GM12878 (cell line): Measurements from ENCODE around the gene SCN10A. TPM values are rescaled to one million over a fixed set of nuclear protein-coding genes. Genes with fewer than 3 reads are reported as not detected.

ENCODE experiments used
- ATAC-seq: fragments of 200-7000 bp; cut with Tn5 transposase; 3 replicates; pipeline ENCODE4 v1.9.1; 2020; ENCODE audit warnings: mild to moderate bottlenecking, moderate library complexity
- BruUV-seq: library from RNA; stranded (reverse); fragments of 400-500 nt; replicated peaks from 2 replicates; lab custom pipeline; 2021; lab: Mats Ljungman, UMichigan
- CTCF ChIA-PET: fragments of 300-600 bp; sonication (Branson Sonifier 250); formaldehyde crosslinking; extraction: SDS; loops from one replicate; lab custom pipeline; 2021; ENCODE audit warnings: inconsistent platforms; lab: Yijun Ruan, JAX
- POLR2A ChIA-PET: fragments of 350-600 bp; formaldehyde crosslinking; extraction: SDS; loops from one replicate; lab custom pipeline; 2021; ENCODE audit warnings: inconsistent platforms; lab: Charles Lee
- RAD21 ChIA-PET: fragments of 300-600 bp; sonication (Branson Sonifier 250); formaldehyde crosslinking; loops from one replicate; lab custom pipeline; 2023; ENCODE audit warnings: antibody characterized with exemption; ENCODE audit not compliant: unreplicated experiment; lab: Charles Lee
- SMC1A ChIA-PET: fragments of 300-600 bp; sonication (Branson Sonifier 250); formaldehyde crosslinking; loops from one replicate; lab custom pipeline; 2023; ENCODE audit not compliant: unreplicated experiment, uncharacterized antibody; lab: Charles Lee
- DNase-seq: peaks from one replicate; pipeline ENCODE4 v3.0.0-alpha.2; 2011; ENCODE audit warnings: low read depth, low spot score
- FAIRE-seq: peaks from 3 replicates; lab custom pipeline; 2011; peaks lifted over from hg19 to GRCh38; lab: Jason Lieb, UNC
- H2AFZ ChIP-seq: 2 replicates; pipeline ENCODE4 v1.6.0; 2011; ENCODE audit warnings: low read depth, low read length, control low read depth; ENCODE audit not compliant: control insufficient read depth
- H3K27ac ChIP-seq: 2 replicates; pipeline ENCODE4 v1.5.1; 2011; ENCODE audit warnings: control low read depth; ENCODE audit not compliant: control insufficient read depth, insufficient read depth
- H3K27me3 ChIP-seq, 2 experiments: replicated peaks in 1 of 2; 2 replicates each; pipeline versions ENCODE4 v1.6.0 to v1.6.1; 2011; ENCODE audit warnings: low read length in 1 of 2; ENCODE audit not compliant: control insufficient read depth in 2 of 2, insufficient read depth in 2 of 2
- H3K36me3 ChIP-seq, 2 experiments: 2 replicates each; pipeline ENCODE4 v1.5.1; 2011; ENCODE audit warnings: low read length in 1 of 2; ENCODE audit not compliant: control insufficient read depth in 2 of 2, insufficient read depth in 2 of 2
- H3K4me1 ChIP-seq: 2 replicates; pipeline ENCODE4 v1.6.1; 2011; ENCODE audit warnings: mild to moderate bottlenecking, low read length, moderate library complexity, mixed read lengths; ENCODE audit not compliant: control insufficient read depth, insufficient read depth
- H3K4me2 ChIP-seq: 2 replicates; pipeline ENCODE4 v1.6.0; 2011; ENCODE audit warnings: control low read depth; ENCODE audit not compliant: control insufficient read depth, insufficient read depth
- H3K4me3 ChIP-seq: fragments of 200-600 bp; sonication (generic); 2 replicates; pipeline ENCODE4 v1.5.1; 2016
- H3K79me2 ChIP-seq: 2 replicates; pipeline ENCODE4 v1.6.0; 2011; ENCODE audit warnings: low read length; ENCODE audit not compliant: control insufficient read depth, insufficient read depth
- H3K9ac ChIP-seq: 2 replicates; pipeline ENCODE4 v1.8.0; 2011; ENCODE audit warnings: low read length, control low read depth, mixed read lengths; ENCODE audit not compliant: control insufficient read depth, insufficient read depth
- H3K9me3 ChIP-seq: replicated peaks from 3 replicates; pipeline ENCODE4 v1.5.1; 2011; ENCODE audit warnings: mild to moderate bottlenecking, low read length; ENCODE audit not compliant: control insufficient read depth, insufficient read depth
- H4K20me1 ChIP-seq: 2 replicates; pipeline ENCODE4 v1.6.0; 2011; ENCODE audit not compliant: control insufficient read depth, insufficient read depth
- EGR1 ChIP-seq, 2 experiments: IDR thresholded peaks; 1 replicate in 1 of 2; 2 replicates in 1 of 2; pipeline ENCODE4 v1.6.1; 2011 to 2012; ENCODE audit warnings: low read depth in 2 of 2, low read length in 2 of 2, borderline replicate concordance in 1 of 2, mild to moderate bottlenecking in 1 of 2, moderate library complexity in 1 of 2
- KDM1A ChIP-seq: fragments of 200-600 bp; sonication (generic); IDR thresholded peaks from 2 replicates; pipeline ENCODE4 v1.6.1; 2016; ENCODE audit warnings: borderline replicate concordance
- KLF5 ChIP-seq: fragments of 450-650 bp; IDR thresholded peaks from 2 replicates; pipeline ENCODE4 v1.6.1; 2014; ENCODE audit warnings: mild to moderate bottlenecking; ENCODE audit not compliant: partially characterized antibody
- NFIC ChIP-seq: IDR thresholded peaks from 2 replicates; pipeline ENCODE4 v1.6.1; 2012; ENCODE audit warnings: low read depth, mild to moderate bottlenecking, inconsistent platforms, low read length, moderate library complexity
- POLR2AphosphoS2 ChIP-seq: IDR thresholded peaks from 2 replicates; pipeline ENCODE4 v1.6.1; 2011; ENCODE audit warnings: low read depth, mild to moderate bottlenecking, low read length, improper control_type of control experiment, moderate library complexity
- RFX5 ChIP-seq: IDR thresholded peaks from 2 replicates; pipeline ENCODE4 v1.6.1; 2011; ENCODE audit warnings: low read depth, low read length, improper control_type of control experiment
- SUPT20H ChIP-seq: IDR thresholded peaks from 2 replicates; pipeline ENCODE4 v1.6.1; 2011; ENCODE audit warnings: low read depth, mild to moderate bottlenecking, low read length, moderate library complexity, borderline replicate concordance; ENCODE audit not compliant: control insufficient read depth
- TAF1 ChIP-seq: IDR thresholded peaks from 2 replicates; pipeline ENCODE4 v1.6.1; 2011; ENCODE audit warnings: mild to moderate bottlenecking, low read depth, low read length, borderline replicate concordance
- WGBS: methylation state at CpG from one replicate; pipeline ENCODE4 v1.1.6; 2016; ENCODE audit warnings: low lambda C conversion rate; ENCODE audit not compliant: insufficient replicate concordance, insufficient coverage; ENCODE audit errors: missing lambda C conversion rate; 5-methylcytosine and 5-hydroxymethylcytosine counted together
- in situ Hi-C: fragments of 300-500 bp; cut with MboI; formaldehyde crosslinking; loops from 9 replicates; pipeline ENCODE4 v1.14.3; 2018; ENCODE audit warnings: mixed read lengths
- intact Hi-C: fragments of 100-400 bp; cut with micrococcal nuclease; formaldehyde crosslinking; loops from one replicate; pipeline ENCODE4 v1.14.2; 2022; ENCODE audit not compliant: unreplicated experiment
- polyA plus RNA-seq, 11 experiments: library from polyadenylated mRNA; depleted of rRNA in 4 of 11; unstranded in 6 of 11; stranded (reverse) in 5 of 11; fragments of >200 nt; fragmentation: Nextera tagmentation in 4 of 11; fragmentation: Illumina TruSeq in 1 of 11; extraction: Ambion mirVana in 4 of 11; extraction: Trizol in 1 of 11; gene quantifications; 1 replicate in 1 of 11; 2 replicates in 10 of 11; pipeline versions ENCODE4 v1.2.1 to v1.2.3, GENCODE V29; 2011 to 2016; ENCODE audit warnings: inconsistent platforms in 2 of 11, missing spikeins in 2 of 11, low read depth in 1 of 11
- total RNA-seq, 4 experiments: library from RNA; depleted of rRNA in 3 of 4; stranded (reverse); fragments of >200 nt in 3 of 4; fragmentation: Illumina TruSeq in 1 of 4; extraction: Trizol in 1 of 4; gene quantifications; 2 replicates each; pipeline versions ENCODE4 v1.2.1 to v1.2.3, GENCODE V29; 2013 to 2021
- TF ChIP-seq, protein P1 (sequence below): IDR thresholded peaks from 2 replicates; pipeline ENCODE4 v1.6.1; 2011; ENCODE audit warnings: low read depth, mild to moderate bottlenecking, low read length, moderate library complexity, borderline replicate concordance; ENCODE audit errors: extremely low read depth
- TF ChIP-seq, protein P2 (sequence below): fragments of 450-650 bp; formaldehyde crosslinking; IDR thresholded peaks from 2 replicates; pipeline ENCODE4 v1.5.0; 2022; ENCODE audit warnings: mild to moderate bottlenecking, missing genetic modification characterization
- TF ChIP-seq, protein P3 (sequence below): fragments of 450-650 bp; IDR thresholded peaks from 2 replicates; pipeline ENCODE4 v1.6.1; 2017; ENCODE audit warnings: mild to moderate bottlenecking
- TF ChIP-seq, protein P4 (sequence below): fragments of 450-650 bp; IDR thresholded peaks from 2 replicates; pipeline ENCODE4 v1.6.1; 2016; ENCODE audit warnings: mild to moderate bottlenecking, moderate library complexity, borderline replicate concordance

Gene SCN10A
- total and polyA plus RNA-seq, 10 of the 15 experiments (the other 5 are each of a cell fraction or from before 2014, with no cell fraction given), result not detected

DNA sequence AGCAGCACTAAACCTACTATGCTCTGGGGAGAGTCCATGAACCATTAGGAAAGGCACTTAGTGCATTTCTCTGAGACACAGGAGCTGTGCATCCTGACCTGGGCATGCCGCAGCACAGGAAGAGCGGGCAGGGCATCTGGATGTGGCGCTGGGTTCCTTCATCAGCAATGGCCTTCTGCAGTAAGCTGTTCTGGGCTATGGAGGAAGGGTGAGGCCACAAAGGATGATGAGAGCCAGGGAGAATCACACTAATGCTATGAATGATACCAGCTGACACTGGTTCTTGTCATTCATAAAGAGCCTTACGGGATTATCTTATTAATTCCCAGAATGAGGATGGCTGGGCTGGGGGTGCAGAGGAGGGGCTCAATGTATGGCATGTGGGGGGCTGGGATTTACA, 12.7 kb upstream of the SCN10A start:
- Histone ChIP-seq H3K36me3 (no peaks in the 10 kb centered on the region), H3K27me3 (no peaks in the 10 kb centered on the region; a peak in 2 of 4 replicates), H2AFZ (no peak overlapping the region), H3K9ac (no peak overlapping the region), H4K20me1 (no peaks in the 10 kb centered on the region), H3K4me2 (no peak overlapping the region), H3K79me2 (no peaks in the 10 kb centered on the region), H3K4me3 (no peak overlapping the region), H3K9me3 (no peaks in the 10 kb centered on the region), H3K27ac (no peak overlapping the region), H3K4me1 (no peaks in the 10 kb centered on the region)
- ChIA-PET POLR2A (no interaction called here), SMC1A (no interaction called here), RAD21 (no interaction called here), CTCF (no interaction called here)
- in situ Hi-C loops (no loop called here), intact Hi-C loops (no loop called here)
- WGBS, result 23% methylated on average over 4 of the region's 4 CpGs
- BruUV-seq, result no TSS peak
- no peak for FAIRE-seq
- ATAC-seq, result no peak
- no peak for DNase-seq
- no peak for TF ChIP-seq SUPT20H
- no peak for TF ChIP-seq NFIC
- no peak for TF ChIP-seq KDM1A
- TF ChIP-seq, protein P1, sequence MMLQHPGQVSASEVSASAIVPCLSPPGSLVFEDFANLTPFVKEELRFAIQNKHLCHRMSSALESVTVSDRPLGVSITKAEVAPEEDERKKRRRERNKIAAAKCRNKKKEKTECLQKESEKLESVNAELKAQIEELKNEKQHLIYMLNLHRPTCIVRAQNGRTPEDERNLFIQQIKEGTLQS, result no peak
- TF ChIP-seq KLF5, result no peak
- TF ChIP-seq, protein P2, sequence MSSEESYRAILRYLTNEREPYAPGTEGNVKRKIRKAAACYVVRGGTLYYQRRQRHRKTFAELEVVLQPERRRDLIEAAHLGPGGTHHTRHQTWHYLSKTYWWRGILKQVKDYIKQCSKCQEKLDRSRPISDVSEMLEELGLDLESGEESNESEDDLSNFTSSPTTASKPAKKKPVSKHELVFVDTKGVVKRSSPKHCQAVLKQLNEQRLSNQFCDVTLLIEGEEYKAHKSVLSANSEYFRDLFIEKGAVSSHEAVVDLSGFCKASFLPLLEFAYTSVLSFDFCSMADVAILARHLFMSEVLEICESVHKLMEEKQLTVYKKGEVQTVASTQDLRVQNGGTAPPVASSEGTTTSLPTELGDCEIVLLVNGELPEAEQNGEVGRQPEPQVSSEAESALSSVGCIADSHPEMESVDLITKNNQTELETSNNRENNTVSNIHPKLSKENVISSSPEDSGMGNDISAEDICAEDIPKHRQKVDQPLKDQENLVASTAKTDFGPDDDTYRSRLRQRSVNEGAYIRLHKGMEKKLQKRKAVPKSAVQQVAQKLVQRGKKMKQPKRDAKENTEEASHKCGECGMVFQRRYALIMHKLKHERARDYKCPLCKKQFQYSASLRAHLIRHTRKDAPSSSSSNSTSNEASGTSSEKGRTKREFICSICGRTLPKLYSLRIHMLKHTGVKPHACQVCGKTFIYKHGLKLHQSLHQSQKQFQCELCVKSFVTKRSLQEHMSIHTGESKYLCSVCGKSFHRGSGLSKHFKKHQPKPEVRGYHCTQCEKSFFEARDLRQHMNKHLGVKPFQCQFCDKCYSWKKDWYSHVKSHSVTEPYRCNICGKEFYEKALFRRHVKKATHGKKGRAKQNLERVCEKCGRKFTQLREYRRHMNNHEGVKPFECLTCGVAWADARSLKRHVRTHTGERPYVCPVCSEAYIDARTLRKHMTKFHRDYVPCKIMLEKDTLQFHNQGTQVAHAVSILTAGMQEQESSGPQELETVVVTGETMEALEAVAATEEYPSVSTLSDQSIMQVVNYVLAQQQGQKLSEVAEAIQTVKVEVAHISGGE (CRISPR knock-in tag), result no peak
- no peak for TF ChIP-seq EGR1 (IDR thresholded peaks at IDR 0.05; ENCODE audit: borderline replicate concordance in 1 of 2, low read depth in 2 of 2, low read length in 2 of 2)
- no peak for TF ChIP-seq TAF1
- TF ChIP-seq, protein P3, sequence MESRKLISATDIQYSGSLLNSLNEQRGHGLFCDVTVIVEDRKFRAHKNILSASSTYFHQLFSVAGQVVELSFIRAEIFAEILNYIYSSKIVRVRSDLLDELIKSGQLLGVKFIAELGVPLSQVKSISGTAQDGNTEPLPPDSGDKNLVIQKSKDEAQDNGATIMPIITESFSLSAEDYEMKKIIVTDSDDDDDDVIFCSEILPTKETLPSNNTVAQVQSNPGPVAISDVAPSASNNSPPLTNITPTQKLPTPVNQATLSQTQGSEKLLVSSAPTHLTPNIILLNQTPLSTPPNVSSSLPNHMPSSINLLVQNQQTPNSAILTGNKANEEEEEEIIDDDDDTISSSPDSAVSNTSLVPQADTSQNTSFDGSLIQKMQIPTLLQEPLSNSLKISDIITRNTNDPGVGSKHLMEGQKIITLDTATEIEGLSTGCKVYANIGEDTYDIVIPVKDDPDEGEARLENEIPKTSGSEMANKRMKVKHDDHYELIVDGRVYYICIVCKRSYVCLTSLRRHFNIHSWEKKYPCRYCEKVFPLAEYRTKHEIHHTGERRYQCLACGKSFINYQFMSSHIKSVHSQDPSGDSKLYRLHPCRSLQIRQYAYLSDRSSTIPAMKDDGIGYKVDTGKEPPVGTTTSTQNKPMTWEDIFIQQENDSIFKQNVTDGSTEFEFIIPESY, result no peak
- no peak for TF ChIP-seq POLR2AphosphoS2
- TF ChIP-seq, protein P4, sequence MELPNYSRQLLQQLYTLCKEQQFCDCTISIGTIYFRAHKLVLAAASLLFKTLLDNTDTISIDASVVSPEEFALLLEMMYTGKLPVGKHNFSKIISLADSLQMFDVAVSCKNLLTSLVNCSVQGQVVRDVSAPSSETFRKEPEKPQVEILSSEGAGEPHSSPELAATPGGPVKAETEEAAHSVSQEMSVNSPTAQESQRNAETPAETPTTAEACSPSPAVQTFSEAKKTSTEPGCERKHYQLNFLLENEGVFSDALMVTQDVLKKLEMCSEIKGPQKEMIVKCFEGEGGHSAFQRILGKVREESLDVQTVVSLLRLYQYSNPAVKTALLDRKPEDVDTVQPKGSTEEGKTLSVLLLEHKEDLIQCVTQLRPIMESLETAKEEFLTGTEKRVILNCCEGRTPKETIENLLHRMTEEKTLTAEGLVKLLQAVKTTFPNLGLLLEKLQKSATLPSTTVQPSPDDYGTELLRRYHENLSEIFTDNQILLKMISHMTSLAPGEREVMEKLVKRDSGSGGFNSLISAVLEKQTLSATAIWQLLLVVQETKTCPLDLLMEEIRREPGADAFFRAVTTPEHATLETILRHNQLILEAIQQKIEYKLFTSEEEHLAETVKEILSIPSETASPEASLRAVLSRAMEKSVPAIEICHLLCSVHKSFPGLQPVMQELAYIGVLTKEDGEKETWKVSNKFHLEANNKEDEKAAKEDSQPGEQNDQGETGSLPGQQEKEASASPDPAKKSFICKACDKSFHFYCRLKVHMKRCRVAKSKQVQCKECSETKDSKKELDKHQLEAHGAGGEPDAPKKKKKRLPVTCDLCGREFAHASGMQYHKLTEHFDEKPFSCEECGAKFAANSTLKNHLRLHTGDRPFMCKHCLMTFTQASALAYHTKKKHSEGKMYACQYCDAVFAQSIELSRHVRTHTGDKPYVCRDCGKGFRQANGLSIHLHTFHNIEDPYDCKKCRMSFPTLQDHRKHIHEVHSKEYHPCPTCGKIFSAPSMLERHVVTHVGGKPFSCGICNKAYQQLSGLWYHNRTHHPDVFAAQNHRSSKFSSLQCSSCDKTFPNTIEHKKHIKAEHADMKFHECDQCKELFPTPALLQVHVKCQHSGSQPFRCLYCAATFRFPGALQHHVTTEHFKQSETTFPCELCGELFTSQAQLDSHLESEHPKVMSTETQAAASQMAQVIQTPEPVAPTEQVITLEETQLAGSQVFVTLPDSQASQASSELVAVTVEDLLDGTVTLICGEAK, result no peak
- no peak for TF ChIP-seq RFX5
